Dendritic cell treated with granulocyte-macrophage colony-stimulating factor and Interleukin-4, amounts not matched to agents 40 ng/mL and 50 ng/mL, for 4 days (primary cell): Measurements from ENCODE around the gene RPL27A.
A peak's percentile ranks its signal among the peaks of the same experiment; 100 is the strongest.
"Not testable (repeated sequence)": the region's sequence is repeated elsewhere in the genome, so short reads cannot be mapped to it uniquely, and the experiment has no call there.

ENCODE experiments used
- H3K27ac Mint-ChIP-seq: one replicate; pipeline ENCODE4 v1.8.0; 2022; ENCODE audit warnings: mild to moderate bottlenecking, mixed read lengths
- H3K27me3 Mint-ChIP-seq: one replicate; pipeline ENCODE4 v1.8.0; 2022; ENCODE audit warnings: mild to moderate bottlenecking, mixed read lengths
- H3K36me3 Mint-ChIP-seq: one replicate; pipeline ENCODE4 v1.8.0; 2022; ENCODE audit warnings: low read depth, mixed read lengths
- H3K4me1 Mint-ChIP-seq: one replicate; pipeline ENCODE4 v1.8.0; 2022; ENCODE audit warnings: low read depth, mixed read lengths
- H3K4me3 Mint-ChIP-seq: one replicate; pipeline ENCODE4 v1.8.0; 2022; ENCODE audit warnings: mild to moderate bottlenecking, moderate library complexity, mixed read lengths
- H3K9me3 Mint-ChIP-seq: one replicate; pipeline ENCODE4 v1.8.0; 2022; ENCODE audit warnings: mixed read lengths
- intact Hi-C: fragments of 100-400 bp; cut with micrococcal nuclease; formaldehyde crosslinking; loops from one replicate; pipeline ENCODE4 v1.15.0; 2022

RPL27A gene

DNA sequence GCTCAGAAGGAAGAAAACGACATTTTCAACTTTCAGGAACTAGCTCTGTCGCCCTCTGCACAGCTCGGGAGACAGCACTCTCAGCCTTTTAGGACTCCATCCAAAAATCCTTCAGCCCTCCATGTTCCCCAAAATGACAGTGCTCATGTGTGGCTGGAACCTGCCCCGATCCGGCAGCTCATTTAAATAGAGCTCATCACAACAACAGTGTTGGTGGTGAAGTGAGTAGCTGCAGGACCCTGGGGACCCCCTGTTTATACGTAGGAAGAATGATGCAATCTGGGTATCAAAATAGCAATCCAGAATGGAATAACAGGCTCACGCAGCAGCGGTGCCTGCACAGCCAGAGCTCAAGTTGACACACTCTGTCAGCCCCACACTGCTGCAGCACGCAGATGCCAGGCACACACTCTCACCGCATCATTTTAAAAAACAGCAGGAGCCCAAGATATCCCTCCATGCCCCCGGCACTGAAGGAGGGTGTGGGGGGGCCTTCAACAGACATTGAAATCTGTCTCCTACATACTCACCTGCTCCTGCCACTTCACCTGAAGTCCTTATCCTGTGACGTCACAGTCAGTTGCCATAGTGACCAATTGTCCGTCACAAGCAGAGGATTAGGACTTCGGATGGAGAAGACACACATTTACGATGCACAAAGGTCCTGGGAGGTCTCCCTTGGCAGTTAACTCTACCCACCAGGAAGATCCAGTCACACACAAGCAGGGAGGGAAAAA is 24.1 kb upstream of the RPL27A start:
- Mint-ChIP-seq H3K9me3 (no peaks in the 10 kb centered on the region), H3K27ac (no peak overlapping the region)
- intact Hi-C loops, result no loop called here

DNA sequence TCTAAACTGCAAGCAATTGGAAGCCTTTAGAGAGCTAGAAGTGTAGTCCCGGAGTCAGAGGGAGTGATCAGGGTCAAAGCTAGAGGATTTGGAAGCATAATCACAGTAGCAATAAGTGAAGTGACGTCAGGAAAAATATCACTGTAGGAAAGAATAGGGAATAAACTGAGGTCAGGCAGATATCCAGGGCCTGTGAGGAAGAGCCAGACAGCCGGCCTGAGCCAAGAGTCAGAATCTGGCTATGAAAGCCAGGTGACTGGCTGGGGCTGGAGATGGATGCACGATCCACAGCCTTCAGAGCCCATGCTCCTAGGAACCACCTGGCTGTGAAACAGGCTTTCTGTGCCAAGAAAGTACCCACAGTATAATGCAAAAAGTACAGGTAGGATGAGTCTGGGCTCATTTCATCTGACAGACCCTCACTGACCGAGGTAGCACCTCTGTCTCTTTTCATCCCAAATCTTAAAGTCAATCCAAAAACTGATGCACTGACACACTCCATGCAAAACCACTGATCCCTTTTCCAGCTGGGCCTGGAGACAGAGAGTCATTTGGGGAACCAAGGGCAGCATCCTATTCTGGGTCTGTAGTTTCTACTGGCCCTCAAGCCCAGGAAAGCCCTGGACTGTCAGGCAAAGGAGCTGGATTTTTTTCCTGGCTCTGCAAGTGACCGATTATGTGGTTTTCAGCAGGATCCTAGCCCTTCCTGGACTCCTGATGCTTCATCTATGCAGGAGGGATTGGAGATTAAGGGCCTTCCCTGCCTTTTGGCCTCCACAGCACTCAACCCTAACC is 21.4 kb upstream of the RPL27A start:
- H3K4me1 Mint-ChIP-seq, result no peaks in the 10 kb centered on the region
- no peak overlapping the region for H3K27ac Mint-ChIP-seq
- intact Hi-C loops, result no loop called here
- no peaks in the 10 kb centered on the region for H3K9me3 Mint-ChIP-seq
- H3K4me3 Mint-ChIP-seq, result no peak overlapping the region
- no peaks in the 10 kb centered on the region for H3K27me3 Mint-ChIP-seq
- no peaks in the 10 kb centered on the region for H3K36me3 Mint-ChIP-seq

More for the DNA sequence above, 24.1 kb upstream of the RPL27A start:
- no peaks in the 10 kb centered on the region for H3K36me3 Mint-ChIP-seq
- no peak overlapping the region for H3K4me3 Mint-ChIP-seq
- no peaks in the 10 kb centered on the region for H3K4me1 Mint-ChIP-seq
- H3K27me3 Mint-ChIP-seq, result no peaks in the 10 kb centered on the region

DNA sequence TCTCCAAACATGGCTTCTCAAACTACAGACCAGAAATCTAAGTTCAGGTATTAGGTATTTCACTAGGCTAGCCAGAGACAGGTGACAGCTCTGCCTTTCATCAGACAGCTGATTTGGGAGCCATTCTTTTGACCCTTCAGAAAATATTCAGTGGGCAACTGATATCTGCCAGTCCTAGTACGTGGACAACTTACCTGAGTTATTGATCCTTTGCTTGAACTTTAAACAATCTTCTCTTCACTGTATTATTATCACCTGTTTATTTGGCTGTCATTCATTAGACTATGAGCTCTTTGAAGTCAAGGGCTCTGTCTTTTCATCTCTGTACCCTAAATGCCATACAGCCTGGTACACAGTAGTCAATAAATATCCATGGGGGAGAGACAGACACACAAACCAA is 17.4 kb upstream of the RPL27A start:
- intact Hi-C loops, result no loop called here
- Mint-ChIP-seq H3K36me3 (no peaks in the 10 kb centered on the region), H3K27ac (no peak overlapping the region), H3K9me3 (no peaks in the 10 kb centered on the region), H3K4me3 (no peak overlapping the region), H3K4me1 (no peaks in the 10 kb centered on the region), H3K27me3 (no peaks in the 10 kb centered on the region)

DNA sequence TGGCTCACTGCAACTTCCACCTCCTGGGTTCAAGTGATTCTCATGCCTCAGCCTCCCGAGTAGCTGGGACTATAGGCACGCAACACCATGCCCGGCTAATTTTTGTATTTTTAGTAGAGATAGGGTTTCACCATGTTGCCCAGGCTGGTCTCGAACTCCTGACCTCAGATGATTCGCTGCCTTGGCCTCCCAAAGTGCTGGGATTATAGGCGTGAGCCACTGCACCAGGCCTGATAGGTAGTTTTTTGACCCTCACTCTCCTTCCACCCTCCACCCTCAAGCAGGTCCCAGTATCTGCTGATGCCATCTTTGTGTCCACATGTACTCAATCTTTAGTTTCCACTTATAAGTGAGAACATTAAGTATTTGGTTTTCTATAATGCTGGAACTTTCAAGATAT is 12.5 kb upstream of the RPL27A start:
- intact Hi-C loops, H3K27ac Mint-ChIP-seq, H3K27me3 Mint-ChIP-seq, H3K9me3 Mint-ChIP-seq, H3K4me3 Mint-ChIP-seq, H3K4me1 Mint-ChIP-seq: not testable (repeated sequence)
- H3K36me3 Mint-ChIP-seq, result peaks cover 17% of the 10 kb centered on the region

DNA sequence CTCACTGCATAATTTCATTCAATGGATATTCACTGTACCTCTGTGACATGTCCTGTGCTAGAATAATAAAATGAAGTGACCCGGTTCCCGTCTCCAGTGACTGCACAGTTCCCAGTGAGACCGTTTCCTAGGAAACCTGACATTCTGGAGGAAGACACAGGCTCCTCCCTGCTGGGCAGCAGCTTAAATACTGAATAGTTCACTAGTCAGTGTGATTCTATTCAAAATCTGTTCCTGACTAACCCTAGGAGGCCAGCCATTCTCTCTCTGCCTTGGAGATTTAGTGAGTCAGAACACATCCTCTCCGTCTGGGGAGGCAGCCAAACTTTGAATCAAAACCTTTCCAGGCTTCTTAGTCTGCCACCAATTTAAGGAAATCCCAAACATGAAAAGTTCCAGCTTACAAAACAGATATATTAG is 11.4 kb upstream of the RPL27A start:
- Mint-ChIP-seq H3K36me3 (peaks cover 17% of the 10 kb centered on the region), H3K27ac (no peak overlapping the region), H3K4me1 (no peaks in the 10 kb centered on the region), H3K9me3 (no peaks in the 10 kb centered on the region), H3K4me3 (no peak overlapping the region), H3K27me3 (no peaks in the 10 kb centered on the region)
- intact Hi-C loops, result no loop called here

DNA sequence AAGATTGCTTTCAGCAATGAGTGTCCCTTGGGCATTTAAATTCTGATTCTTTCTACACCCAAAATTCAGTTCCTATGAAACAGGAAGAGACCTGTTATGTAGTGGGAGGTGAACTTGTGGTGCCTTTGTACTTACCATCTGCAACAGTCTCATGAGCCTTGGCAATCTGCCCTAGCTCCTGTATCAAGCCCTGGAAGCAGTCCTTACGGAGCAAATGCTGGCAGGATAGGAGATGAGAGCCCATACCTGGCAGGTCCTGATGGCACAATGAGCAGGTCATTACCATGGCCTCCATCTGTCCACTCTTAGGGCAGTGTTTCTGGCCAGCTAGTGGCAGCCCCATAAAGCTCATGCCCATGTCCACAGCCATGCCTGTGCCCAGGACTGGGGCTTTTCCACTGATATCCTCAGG is 10.9 kb upstream of the RPL27A start:
- Mint-ChIP-seq H3K27ac (no peak overlapping the region), H3K4me1 (no peaks in the 10 kb centered on the region), H3K9me3 (no peaks in the 10 kb centered on the region), H3K4me3 (no peak overlapping the region), H3K27me3 (no peaks in the 10 kb centered on the region), H3K36me3 (peaks cover 17% of the 10 kb centered on the region)
- intact Hi-C loops, result no loop called here

DNA sequence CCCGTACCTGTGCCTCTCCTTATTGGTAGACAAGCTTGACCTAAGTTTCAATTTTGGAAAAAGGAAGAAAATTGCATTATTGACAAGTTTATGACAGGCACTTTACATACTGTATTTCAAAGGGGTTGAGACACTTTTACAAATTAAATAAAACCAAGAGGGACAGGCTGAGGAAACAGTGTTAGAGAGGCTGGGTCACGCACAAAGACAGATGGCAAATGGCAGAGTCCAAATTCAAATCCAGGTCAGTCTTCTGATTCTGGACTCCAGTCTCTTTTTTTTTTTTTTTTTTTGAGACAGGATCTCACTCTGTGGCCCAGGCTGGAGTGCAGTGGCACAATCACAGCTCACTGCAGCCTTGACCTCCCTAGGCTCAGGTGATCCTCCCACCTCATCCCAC is 10.2 kb upstream of the RPL27A start:
- Mint-ChIP-seq H3K4me1 (no peaks in the 10 kb centered on the region), H3K27me3 (no peaks in the 10 kb centered on the region), H3K9me3 (no peaks in the 10 kb centered on the region), H3K27ac (no peak overlapping the region), H3K36me3 (peaks cover 17% of the 10 kb centered on the region), H3K4me3 (no peak overlapping the region)
- intact Hi-C loops, result no loop called here

DNA sequence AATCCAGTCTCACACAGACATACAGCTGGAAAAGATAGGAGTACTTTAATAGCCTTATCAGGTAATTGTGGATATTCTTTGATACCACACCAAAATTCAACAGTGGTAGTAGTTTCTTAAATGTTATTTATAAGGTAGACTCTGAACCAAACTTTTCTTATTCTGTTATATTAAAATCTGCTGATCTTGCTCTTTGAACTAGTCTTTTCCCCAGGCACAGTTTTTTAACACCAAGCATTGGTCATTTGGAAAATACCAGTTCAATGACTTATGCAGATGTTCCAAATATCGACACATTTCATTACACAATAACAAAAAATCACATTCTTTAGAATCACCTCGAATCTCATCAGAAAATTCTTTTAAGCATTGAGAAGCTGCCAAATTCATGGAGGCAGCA is 7.7 kb upstream of the RPL27A start:
- no peaks in the 10 kb centered on the region for H3K4me1 Mint-ChIP-seq
- no peaks in the 10 kb centered on the region for H3K9me3 Mint-ChIP-seq
- intact Hi-C loops, result no loop called here
- no peaks in the 10 kb centered on the region for H3K27me3 Mint-ChIP-seq
- no peak overlapping the region for H3K27ac Mint-ChIP-seq
- no peak overlapping the region for H3K4me3 Mint-ChIP-seq
- H3K36me3 Mint-ChIP-seq, result peaks cover 24% of the 10 kb centered on the region

DNA sequence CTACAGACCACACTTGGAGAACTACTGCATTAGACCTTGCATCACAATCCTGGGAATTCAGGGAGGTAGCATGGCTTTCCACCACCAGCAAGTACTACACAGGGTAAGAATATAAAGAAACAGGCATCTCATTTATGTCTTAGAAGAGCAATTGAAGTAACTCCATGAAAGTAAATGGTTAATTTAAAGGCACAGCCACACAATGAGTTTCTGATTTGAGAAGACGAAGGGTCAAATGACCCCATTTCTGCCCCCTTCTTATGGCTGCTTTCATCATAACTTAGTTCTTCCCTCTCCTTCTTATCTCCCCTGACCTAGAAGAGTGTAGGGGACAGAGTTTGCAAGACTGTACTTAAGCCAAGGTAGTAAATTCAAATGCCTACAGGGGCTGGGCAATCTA is 6.1 kb upstream of the RPL27A start:
- peaks cover 9% of the 10 kb centered on the region for H3K4me1 Mint-ChIP-seq
- no peak overlapping the region for H3K4me3 Mint-ChIP-seq
- H3K36me3 Mint-ChIP-seq, result peaks cover 27% of the 10 kb centered on the region
- intact Hi-C loops, result no loop called here
- H3K27ac Mint-ChIP-seq, result no peak overlapping the region
- no peaks in the 10 kb centered on the region for H3K27me3 Mint-ChIP-seq
- H3K9me3 Mint-ChIP-seq, result no peaks in the 10 kb centered on the region

DNA sequence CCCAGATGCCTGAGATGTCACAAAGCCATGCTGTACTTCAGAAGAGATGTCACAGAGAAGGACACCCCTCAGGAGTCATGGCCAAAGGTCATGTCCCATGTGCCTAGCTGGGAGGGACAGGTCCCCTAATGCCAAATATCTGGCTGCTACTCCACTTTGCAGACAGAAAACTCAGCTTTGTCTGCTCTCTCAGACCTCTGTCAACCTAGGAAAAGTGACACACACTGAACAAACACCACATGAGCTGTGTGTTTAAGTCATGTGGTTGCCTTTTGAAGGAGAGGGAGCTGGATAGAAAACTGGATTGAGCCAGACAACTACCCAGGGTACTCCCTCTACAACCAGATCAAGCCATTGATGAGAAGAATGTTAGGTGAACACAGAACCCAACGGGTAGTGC is 3.6 kb upstream of the RPL27A start:
- H3K27me3 Mint-ChIP-seq, result no peaks in the 10 kb centered on the region
- no peak overlapping the region for H3K27ac Mint-ChIP-seq
- no peaks in the 10 kb centered on the region for H3K9me3 Mint-ChIP-seq
- no peak overlapping the region for H3K4me3 Mint-ChIP-seq
- H3K36me3 Mint-ChIP-seq, result peaks cover 42% of the 10 kb centered on the region
- intact Hi-C loops, result no loop called here
- peaks cover 24% of the 10 kb centered on the region for H3K4me1 Mint-ChIP-seq

DNA sequence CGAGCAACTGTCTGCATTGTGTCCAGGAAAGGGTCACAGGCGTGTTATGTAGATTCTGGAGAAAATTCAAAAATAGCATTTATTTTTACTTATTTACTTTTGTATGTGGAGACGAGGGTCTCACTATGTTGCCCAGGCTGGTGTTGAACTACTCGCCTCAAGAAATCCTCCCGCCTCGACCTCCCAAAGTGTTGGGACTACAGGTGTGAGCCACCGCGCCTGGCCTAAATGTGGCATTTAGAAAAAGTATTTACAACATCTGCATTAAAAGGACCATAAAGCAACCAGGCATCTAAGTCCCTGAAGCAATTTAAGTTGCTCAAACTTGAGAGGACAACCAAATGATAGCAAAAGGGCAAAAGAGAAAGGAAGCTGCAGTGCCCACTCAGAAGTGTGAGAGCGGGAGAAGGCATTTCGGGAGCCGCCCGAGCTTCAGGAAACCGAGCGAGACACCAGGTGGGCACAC is 722 bp upstream of the RPL27A start:
- intact Hi-C loops, result no loop called here
- Mint-ChIP-seq H3K27ac (peak overlapping the region; percentile 97), H3K9me3 (no peaks in the 10 kb centered on the region), H3K36me3 (peaks cover 70% of the 10 kb centered on the region), H3K27me3 (no peaks in the 10 kb centered on the region), H3K4me3 (peak overlapping the region; percentile 86), H3K4me1 (peaks cover 36% of the 10 kb centered on the region)

DNA sequence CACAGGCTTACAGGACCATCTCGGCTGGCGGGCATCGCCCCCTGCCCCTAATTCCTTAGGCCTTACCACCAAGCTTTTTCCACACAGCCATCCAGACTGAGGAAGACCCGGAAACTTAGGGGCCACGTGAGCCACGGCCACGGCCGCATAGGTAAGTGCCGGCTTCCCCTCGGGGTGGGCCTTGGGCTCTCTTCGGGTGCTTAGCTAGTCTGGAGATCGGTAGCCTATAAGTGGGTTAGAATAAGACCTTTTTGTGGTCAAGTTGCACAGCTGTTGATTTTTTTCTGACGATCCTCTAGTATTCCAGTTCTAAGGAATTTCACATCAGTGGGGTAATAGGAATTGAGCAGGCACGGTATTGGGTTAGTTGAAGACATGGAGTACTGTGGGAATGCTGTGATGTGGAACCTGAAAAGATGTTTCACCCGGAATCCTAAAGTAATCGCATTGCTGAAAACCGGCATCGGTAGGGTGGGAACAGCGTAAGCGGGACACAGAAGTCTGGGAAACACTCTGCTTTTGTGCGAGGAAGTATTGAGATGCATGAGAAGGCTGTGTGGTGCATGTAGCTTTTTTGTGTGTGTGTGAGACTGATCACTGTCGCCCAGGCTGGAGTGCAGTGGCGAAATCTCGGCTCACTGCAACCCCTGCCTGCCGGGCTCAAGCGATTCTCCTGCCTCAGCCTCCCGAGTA is 669 bp downstream of the RPL27A start:
- intact Hi-C loops, result no loop called here
- Mint-ChIP-seq H3K4me1 (peaks cover 43% of the 10 kb centered on the region), H3K9me3 (no peaks in the 10 kb centered on the region), H3K27ac (peak overlapping the region; percentile 97), H3K36me3 (peaks cover 84% of the 10 kb centered on the region), H3K27me3 (no peaks in the 10 kb centered on the region), H3K4me3 (peak overlapping the region; percentile 86)

DNA sequence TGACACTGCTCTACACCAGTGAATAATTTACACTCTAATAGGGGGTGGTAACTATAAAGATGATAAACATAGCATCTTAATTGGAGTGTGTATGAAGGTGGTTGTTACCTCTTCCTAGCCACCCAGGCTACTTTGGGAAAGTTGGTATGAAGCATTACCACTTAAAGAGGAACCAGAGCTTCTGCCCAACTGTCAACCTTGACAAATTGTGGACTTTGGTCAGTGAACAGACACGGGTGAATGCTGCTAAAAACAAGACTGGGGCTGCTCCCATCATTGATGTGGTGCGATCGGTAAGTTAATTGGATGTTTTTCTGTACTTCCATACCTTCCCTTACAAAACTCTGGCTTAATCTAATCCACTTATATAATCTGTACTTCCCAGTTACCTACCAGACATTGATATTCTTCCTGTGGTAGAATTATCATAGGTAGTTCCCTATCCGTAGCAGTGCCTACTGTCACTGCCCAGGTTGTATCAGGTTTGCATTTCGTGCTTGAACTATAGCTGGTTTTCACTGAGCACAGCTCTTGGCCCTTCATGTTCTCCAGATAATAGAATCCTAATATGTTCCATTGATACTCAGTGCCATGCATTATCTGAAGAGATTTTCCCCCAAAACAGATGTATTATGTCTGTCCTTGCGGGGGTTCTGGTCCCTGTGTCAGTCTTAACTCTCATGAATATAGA is 2.2 kb downstream of the RPL27A start:
- H3K36me3 Mint-ChIP-seq, result peaks cover 79% of the 10 kb centered on the region

DNA sequence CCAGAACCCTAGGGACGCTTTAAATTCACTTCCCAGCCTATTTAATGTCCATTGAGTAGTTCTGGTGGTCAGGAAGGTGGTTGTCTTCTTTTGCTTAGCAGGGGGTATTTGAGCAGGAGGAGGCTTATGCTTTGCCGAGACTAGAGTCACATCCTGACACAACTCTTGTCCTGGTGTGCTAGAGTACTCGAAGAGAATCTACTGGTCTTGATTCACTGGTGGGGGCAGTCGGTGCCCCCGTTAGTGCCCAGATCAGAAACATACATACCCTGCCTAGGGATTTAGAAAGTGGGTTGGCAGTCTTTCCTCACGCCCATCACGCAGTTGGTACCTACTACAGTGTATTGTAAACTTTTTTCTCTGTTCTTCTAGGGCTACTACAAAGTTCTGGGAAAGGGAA is 2.7 kb downstream of the RPL27A start:
- no peak overlapping the region for H3K27ac Mint-ChIP-seq
- H3K4me3 Mint-ChIP-seq, result no peak overlapping the region
- intact Hi-C loops, result no loop called here
- peaks cover 74% of the 10 kb centered on the region for H3K36me3 Mint-ChIP-seq
- no peaks in the 10 kb centered on the region for H3K27me3 Mint-ChIP-seq
- H3K9me3 Mint-ChIP-seq, result no peaks in the 10 kb centered on the region
- H3K4me1 Mint-ChIP-seq, result peaks cover 60% of the 10 kb centered on the region

More for the DNA sequence above, 2.2 kb downstream of the RPL27A start:
- Mint-ChIP-seq H3K4me3 (peak overlapping the region; percentile 86), H3K9me3 (no peaks in the 10 kb centered on the region), H3K4me1 (peaks cover 54% of the 10 kb centered on the region), H3K27me3 (no peaks in the 10 kb centered on the region), H3K27ac (no peak overlapping the region)
- intact Hi-C loops, result no loop called here
